HUES48 (cell line): ENCODE data around the gene AMBRA1.
A peak's percentile ranks its signal among the peaks of the same experiment; 100 is the strongest.

Experiments used
- H3K27ac ChIP-seq: one replicate; pipeline ENCODE4 v1.7.0; 2013; ENCODE audit warnings: low read depth, low read length, inconsistent platforms
- H3K27me3 ChIP-seq: 2 replicates; pipeline ENCODE4 v1.6.1; 2013; ENCODE audit warnings: mild to moderate bottlenecking, low read length; ENCODE audit not compliant: control insufficient read depth, insufficient read depth
- H3K36me3 ChIP-seq: 2 replicates; pipeline ENCODE4 v1.6.1; 2013; ENCODE audit warnings: low read length; ENCODE audit not compliant: control insufficient read depth, insufficient read depth
- H3K4me1 ChIP-seq: 2 replicates; pipeline ENCODE4 v1.6.1; 2013; ENCODE audit warnings: mild to moderate bottlenecking, low read length; ENCODE audit not compliant: control insufficient read depth, insufficient read depth
- H3K4me3 ChIP-seq: 2 replicates; pipeline ENCODE4 v1.5.1; 2013; ENCODE audit warnings: mild to moderate bottlenecking, low read depth, low read length
- H3K9ac ChIP-seq: 2 replicates; pipeline ENCODE4 v1.6.1; 2013; ENCODE audit warnings: mild to moderate bottlenecking, low read depth, low read length, moderate library complexity
- H3K9me3 ChIP-seq: 2 replicates; pipeline ENCODE4 v1.6.1; 2013; ENCODE audit warnings: low read length; ENCODE audit not compliant: control insufficient read depth, insufficient read depth

The AMBRA1 gene

DNA sequence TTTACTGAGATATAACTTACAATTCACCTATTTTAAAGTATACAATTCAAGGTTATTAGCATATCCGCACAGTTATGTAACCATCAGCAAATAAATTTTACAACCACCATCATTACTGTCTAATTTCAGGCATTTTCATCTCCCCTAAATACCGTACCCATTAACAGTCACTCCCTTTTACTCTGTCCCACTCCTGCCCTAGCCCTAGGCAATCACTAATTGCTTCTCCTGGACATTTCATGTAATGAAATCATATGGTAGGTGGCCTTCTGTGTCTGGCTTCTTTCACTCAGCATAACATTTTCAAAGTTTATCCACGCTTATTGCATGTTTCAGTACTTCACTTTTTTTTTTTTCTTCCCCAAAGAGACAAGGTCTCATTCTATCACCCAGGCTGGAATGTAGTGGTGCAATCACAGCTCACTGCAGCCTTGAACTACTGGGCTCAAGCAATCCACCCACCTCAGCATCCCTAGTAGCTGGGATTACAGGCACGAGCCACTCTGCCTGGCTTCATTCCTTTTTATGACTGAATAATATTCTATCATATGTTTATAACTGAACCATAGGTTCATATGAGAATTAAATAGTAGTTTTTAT is 140.8 kb downstream of the AMBRA1 start:
- Histone ChIP-seq H3K36me3 (no peaks in the 10 kb centered on the region), H3K9me3 (no peaks in the 10 kb centered on the region), H3K9ac (no peak overlapping the region), H3K4me1 (peaks cover 47% of the 10 kb centered on the region), H3K4me3 (no peak overlapping the region), H3K27me3 (no peaks in the 10 kb centered on the region), H3K27ac (no peak overlapping the region)

DNA sequence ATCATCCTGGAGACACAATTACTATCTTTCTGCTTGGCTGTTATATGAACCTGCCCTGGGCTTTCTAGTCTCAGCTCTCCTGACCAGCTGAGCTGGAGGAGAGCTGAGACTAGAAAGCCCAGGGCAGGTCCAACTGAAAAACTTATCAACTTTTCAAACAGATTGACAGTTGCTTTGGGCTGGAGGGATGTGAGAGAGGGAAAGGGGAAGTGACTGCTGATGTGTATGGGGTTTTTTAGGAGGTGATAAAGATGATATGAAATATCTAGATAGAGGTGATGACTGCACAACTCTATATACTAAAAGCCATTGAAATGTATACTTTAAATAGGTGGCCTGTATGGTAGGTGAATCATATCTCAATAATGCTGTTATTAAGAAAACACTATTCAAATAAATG is 142.1 kb downstream of the AMBRA1 start:
- no peaks in the 10 kb centered on the region for H3K27me3 ChIP-seq
- no peaks in the 10 kb centered on the region for H3K36me3 ChIP-seq
- H3K4me1 ChIP-seq: peaks cover 35% of the 10 kb centered on the region
- no peak overlapping the region for H3K27ac ChIP-seq
- H3K9ac ChIP-seq: no peak overlapping the region
- no peaks in the 10 kb centered on the region for H3K9me3 ChIP-seq
- no peak overlapping the region for H3K4me3 ChIP-seq

DNA sequence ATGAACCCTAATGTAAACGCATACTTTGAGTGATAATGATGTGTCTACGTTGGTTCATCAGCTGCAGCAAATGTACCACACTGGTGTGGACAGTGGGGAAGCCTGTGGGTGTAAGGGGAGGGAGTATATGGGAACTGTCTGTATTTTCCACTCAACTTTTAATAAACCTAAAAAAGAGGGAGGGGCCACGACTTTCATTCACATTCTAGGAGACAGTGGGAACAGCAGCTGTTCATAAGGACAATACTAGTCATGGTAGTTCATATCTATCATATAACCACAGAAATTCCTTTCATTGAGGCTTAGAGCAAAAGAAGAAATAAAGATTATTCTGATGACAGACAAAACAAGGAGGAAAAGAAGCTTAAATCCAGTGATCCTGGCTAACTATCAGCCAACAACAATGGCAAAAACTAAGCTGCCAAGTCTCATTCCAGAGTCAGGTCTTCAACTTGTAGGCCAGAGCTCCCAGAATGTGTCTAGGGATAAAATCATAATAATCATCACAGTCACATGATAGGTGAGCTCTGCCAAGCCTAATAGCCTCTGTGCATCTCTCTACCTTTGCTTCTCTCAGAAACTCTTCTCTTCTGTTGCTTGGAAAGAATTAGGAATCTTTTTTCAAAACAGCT is 142.9 kb downstream of the AMBRA1 start:
- H3K9me3 ChIP-seq: no peaks in the 10 kb centered on the region
- no peak overlapping the region for H3K4me3 ChIP-seq
- no peaks in the 10 kb centered on the region for H3K36me3 ChIP-seq
- no peak overlapping the region for H3K9ac ChIP-seq
- no peak overlapping the region for H3K27ac ChIP-seq
- H3K27me3 ChIP-seq: no peaks in the 10 kb centered on the region
- H3K4me1 ChIP-seq: peaks cover 35% of the 10 kb centered on the region

DNA sequence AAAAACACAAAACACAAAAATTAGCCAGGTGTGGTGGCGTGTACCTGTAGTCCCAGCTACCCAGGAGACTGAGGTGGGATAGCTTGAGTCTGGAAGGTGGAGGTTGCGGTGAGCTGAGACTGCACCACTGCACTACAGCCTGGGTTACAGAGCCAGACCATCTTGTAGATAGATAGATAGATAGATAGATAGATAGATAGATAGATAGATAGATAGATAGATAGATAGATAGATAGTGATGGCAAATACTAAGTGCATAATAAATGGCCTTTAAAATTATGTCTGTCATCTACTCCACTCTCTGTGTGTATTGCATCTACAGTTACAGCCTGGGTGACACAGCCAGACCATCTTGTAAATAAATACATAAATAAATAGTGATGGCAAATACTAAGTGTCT is 146.3 kb downstream of the AMBRA1 start:
- Histone ChIP-seq H3K27me3 (no peaks in the 10 kb centered on the region), H3K9me3 (no peaks in the 10 kb centered on the region), H3K4me3 (no peak overlapping the region), H3K27ac (no peak overlapping the region), H3K9ac (no peak overlapping the region), H3K4me1 (peaks cover 25% of the 10 kb centered on the region), H3K36me3 (peaks cover 11% of the 10 kb centered on the region)

DNA sequence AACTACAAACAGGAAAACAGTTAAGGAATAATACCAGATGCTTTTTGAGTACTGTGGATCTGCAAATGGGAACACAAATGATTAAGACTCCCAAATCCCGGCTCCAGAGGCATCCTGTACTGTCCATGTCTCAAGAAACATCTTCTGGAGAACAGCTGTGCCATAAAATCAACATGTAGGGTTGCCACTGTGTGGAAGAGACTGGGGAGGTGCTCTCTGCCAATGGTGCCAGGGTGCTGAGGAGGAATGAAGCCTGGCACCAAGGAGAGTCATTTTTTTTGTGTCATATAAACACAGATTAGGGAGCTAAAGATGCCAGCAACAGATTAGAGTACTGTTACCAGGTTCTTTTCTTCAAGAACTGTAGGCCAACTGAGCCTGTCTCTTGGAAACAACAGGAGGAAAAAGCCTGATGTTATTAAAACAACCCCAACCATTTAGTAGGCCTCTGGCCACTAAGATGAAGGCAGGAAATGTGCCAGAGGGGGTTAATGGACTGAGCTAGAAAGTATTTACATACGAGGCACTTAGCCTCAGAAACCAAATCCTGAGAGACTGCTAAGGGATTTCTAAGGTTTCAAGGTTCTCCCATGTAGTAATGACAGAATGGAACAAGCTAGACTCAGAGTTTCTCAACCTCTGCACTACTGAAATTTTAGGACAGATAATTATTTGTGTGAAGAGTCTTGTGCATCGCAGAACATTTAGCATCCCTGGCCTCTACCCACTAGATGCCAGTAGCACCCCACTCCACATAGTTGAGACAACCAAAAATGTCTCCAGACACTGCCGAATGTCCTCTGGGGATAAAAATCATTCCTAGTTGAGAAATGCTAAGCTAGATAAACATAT is 147.7 kb downstream of the AMBRA1 start:
- Histone ChIP-seq H3K9me3 (no peaks in the 10 kb centered on the region), H3K27ac (peak overlapping the region; percentile 21), H3K27me3 (no peaks in the 10 kb centered on the region), H3K9ac (no peak overlapping the region), H3K36me3 (peaks cover 17% of the 10 kb centered on the region), H3K4me3 (no peak overlapping the region), H3K4me1 (peaks cover 13% of the 10 kb centered on the region)

DNA sequence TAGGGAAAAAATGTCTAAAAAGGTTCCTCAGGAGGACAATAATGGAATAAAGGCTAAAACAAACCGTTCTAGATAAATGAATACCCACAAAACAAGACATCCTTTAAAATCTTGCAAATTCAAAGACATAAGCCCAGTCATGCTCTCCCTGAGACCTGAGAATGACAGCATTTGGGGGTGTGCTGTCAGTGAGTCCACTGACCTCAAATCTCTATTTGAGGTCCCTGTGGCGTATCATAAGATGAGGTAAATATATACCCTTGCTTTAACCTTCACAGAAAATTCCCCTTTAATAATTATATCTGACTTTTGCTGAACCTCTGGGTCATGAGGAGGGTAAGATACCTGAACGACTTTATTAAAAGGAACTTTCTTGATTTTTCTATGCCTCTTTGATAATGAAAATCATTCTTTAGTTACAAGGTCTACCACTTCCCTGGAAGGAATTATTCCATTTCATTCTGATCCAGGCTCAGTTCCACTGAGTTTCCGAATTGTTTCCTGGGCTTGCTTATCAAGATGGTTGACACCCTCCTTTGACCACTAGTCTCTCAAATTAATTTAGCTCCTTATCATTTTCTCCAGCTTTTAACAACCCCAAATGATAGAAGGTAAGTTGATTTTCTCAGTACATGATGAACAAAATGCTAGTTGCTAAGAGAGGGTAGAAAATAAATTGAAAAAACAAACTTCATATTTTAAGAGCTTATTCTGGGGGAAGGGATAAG is 148.5 kb downstream of the AMBRA1 start:
- no peak overlapping the region for H3K9ac ChIP-seq
- H3K4me1 ChIP-seq: peaks cover 11% of the 10 kb centered on the region
- peaks cover 17% of the 10 kb centered on the region for H3K36me3 ChIP-seq
- no peaks in the 10 kb centered on the region for H3K9me3 ChIP-seq
- no peak overlapping the region for H3K27ac ChIP-seq
- H3K27me3 ChIP-seq: no peaks in the 10 kb centered on the region
- no peak overlapping the region for H3K4me3 ChIP-seq

DNA sequence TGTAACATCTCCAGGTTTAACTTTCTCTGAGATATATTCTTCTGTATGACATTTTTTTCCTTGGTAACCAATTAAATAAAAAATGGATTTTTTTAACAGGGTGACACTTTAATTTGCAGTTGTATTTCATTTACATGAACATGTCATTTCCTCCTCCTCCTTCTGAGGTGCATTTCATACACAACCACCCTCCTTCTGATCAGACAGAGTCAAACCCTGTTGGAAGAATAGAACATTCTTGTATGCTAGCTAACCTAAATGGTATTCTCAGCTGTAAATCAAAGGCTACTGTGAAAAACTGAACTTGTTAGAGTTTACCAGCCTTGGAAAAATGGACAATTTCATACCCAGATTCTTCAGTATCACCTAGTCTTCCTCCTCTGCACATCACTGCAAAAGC is 149.5 kb downstream of the AMBRA1 start:
- H3K9ac ChIP-seq: no peak overlapping the region
- H3K4me1 ChIP-seq: peaks cover 11% of the 10 kb centered on the region
- H3K4me3 ChIP-seq: no peak overlapping the region
- no peaks in the 10 kb centered on the region for H3K9me3 ChIP-seq
- H3K27ac ChIP-seq: no peak overlapping the region
- peaks cover 17% of the 10 kb centered on the region for H3K36me3 ChIP-seq
- no peaks in the 10 kb centered on the region for H3K27me3 ChIP-seq

DNA sequence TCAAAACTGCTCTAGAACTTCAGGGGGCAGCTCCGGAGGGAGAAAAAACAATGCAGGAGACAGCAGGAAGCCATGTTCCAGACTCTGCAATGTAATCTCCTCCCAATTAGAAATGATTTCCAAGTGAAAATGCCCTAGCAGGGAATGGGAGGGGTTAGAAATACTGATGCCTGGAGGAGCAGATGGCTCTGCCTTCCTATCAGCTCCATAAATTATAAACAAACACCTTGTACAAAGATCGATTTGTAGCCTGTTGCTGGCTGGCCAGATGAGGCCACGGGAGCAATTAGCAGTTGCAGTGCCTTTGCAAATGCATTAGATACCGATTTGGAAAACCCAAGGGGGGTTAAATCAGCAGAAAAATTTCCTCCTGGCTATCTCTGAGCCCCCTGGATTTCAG is 155.6 kb downstream of the AMBRA1 start:
- H3K27me3 ChIP-seq: no peaks in the 10 kb centered on the region
- H3K9me3 ChIP-seq: no peaks in the 10 kb centered on the region
- H3K4me3 ChIP-seq: no peak overlapping the region
- H3K27ac ChIP-seq: no peak overlapping the region
- no peak overlapping the region for H3K9ac ChIP-seq
- H3K36me3 ChIP-seq: peaks cover 25% of the 10 kb centered on the region
- H3K4me1 ChIP-seq: peaks cover 43% of the 10 kb centered on the region

DNA sequence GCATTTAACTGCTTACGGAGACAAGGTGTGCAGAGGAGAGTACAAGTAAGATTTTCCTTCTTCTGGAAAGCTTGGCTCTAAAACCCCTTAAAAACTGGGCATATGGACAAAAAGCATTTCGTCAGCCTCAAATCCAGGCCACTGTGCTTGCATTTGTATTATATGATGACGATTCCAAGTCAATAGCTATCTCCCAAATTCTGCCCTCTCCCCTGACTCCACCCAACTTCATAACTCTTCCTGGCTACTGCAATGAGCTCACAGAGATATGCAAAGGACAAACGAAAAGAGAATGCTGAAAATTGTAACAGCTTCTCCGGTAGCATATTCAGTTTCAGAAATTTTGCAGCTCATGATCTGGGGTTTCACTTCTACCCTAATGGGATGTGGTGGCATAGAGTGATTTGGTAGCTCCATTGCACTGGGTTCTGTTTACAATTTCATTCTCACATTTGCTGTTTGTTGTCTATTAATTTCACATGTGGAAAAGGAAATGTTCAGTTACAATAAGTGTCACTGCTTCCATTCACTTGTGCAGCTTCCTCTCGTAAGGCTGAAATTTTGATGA is 156.6 kb downstream of the AMBRA1 start:
- H3K27ac ChIP-seq: no peak overlapping the region
- H3K4me3 ChIP-seq: no peak overlapping the region
- peaks cover 43% of the 10 kb centered on the region for H3K4me1 ChIP-seq
- H3K9ac ChIP-seq: no peak overlapping the region
- H3K9me3 ChIP-seq: no peaks in the 10 kb centered on the region
- no peaks in the 10 kb centered on the region for H3K27me3 ChIP-seq
- peaks cover 23% of the 10 kb centered on the region for H3K36me3 ChIP-seq

DNA sequence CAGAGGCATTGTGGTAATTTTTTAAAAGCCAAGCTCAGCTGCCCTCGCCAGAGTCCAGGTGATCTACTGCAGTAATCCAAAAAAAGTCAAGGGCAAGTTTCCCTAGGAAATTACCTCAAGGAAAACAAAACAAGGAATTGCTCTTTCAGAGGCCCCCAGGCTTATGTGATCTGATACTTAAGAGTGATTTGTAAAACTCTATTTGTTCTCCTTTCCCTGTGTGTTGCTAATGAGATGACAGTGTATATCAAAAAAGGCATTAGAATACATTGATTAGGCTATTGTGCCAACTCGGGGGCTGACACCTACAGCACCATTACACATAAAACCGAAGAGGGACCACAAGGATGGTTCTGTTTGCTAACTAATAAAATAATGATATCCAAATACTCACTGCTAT is 157.7 kb downstream of the AMBRA1 start:
- peaks cover 43% of the 10 kb centered on the region for H3K4me1 ChIP-seq
- peaks cover 30% of the 10 kb centered on the region for H3K36me3 ChIP-seq
- H3K9ac ChIP-seq: no peak overlapping the region
- peak overlapping the region; percentile 44 for H3K27ac ChIP-seq
- no peak overlapping the region for H3K4me3 ChIP-seq
- H3K9me3 ChIP-seq: no peaks in the 10 kb centered on the region
- no peaks in the 10 kb centered on the region for H3K27me3 ChIP-seq
